DOHH2 (cell line): ENCODE data around the gene MR1.

Experiments
- H3F3A ChIP-seq: fragments of 200-600 bp; sonication (generic), shearing (Covaris generic); 2 replicates; pipeline ENCODE4 v1.6.0; 2016; ENCODE audit warnings: antibody characterized with exemption, mild to moderate bottlenecking; ENCODE audit not compliant: control insufficient read depth, insufficient read depth
- H3K27ac ChIP-seq: fragments of 200-600 bp; sonication (generic); 2 replicates; pipeline ENCODE4 v1.5.1; 2014; ENCODE audit warnings: low read depth, mild to moderate bottlenecking, low read length, moderate library complexity
- H3K27me3 ChIP-seq: fragments of 200-600 bp; sonication (generic); 2 replicates; pipeline ENCODE4 v1.6.1; 2014; ENCODE audit warnings: mild to moderate bottlenecking, low read length, mixed read lengths; ENCODE audit not compliant: control insufficient read depth
- H3K36me3 ChIP-seq: fragments of 200-600 bp; sonication (generic); 2 replicates; pipeline ENCODE4 v1.6.1; 2014; ENCODE audit warnings: mild to moderate bottlenecking, low read length, moderate library complexity, mixed read lengths; ENCODE audit not compliant: control insufficient read depth
- H3K4me1 ChIP-seq: fragments of 200-600 bp; sonication (generic); 2 replicates; pipeline ENCODE4 v1.6.1; 2014; ENCODE audit warnings: mild to moderate bottlenecking, low read length, mixed read lengths; ENCODE audit not compliant: control insufficient read depth
- H3K4me2 ChIP-seq: fragments of 200-600 bp; sonication (generic); 2 replicates; pipeline ENCODE4 v1.6.0; 2014; ENCODE audit warnings: mild to moderate bottlenecking, low read length, moderate library complexity
- H3K4me3 ChIP-seq: fragments of 200-600 bp; sonication (generic); 2 replicates; pipeline ENCODE4 v1.5.1; 2014; ENCODE audit warnings: mild to moderate bottlenecking, low read length, mixed read lengths
- H3K79me2 ChIP-seq: fragments of 200-600 bp; sonication (generic); 2 replicates; pipeline ENCODE4 v1.6.1; 2014; ENCODE audit warnings: mild to moderate bottlenecking, low read length, mixed read lengths; ENCODE audit not compliant: control insufficient read depth
- H3K9me2 ChIP-seq: fragments of 200-600 bp; sonication (generic); replicated peaks from 2 replicates; pipeline ENCODE4 v1.6.1; 2014; ENCODE audit warnings: mild to moderate bottlenecking, low read length, mixed read lengths; ENCODE audit not compliant: control insufficient read depth
- H3K9me3 ChIP-seq: fragments of 200-600 bp; sonication (generic); 2 replicates; pipeline ENCODE4 v1.6.1; 2014; ENCODE audit warnings: antibody characterized with exemption, low read length, mixed read lengths; ENCODE audit not compliant: control insufficient read depth, insufficient read depth
- H4K20me1 ChIP-seq: fragments of 200-600 bp; sonication (generic); 2 replicates; pipeline ENCODE4 v1.6.0; 2014; ENCODE audit warnings: low read depth, mild to moderate bottlenecking, antibody characterized with exemption, low read length, moderate library complexity; ENCODE audit not compliant: control insufficient read depth, insufficient read depth
- CTCF ChIP-seq: fragments of 200-600 bp; sonication (generic); IDR thresholded peaks from one replicate; pipeline ENCODE4 v1.5.1; 2014; ENCODE audit warnings: antibody characterized with exemption, mild to moderate bottlenecking, low read depth, low read length; ENCODE audit not compliant: poor library complexity, severe bottlenecking
- EZH2phosphoT487 ChIP-seq: fragments of 200-600 bp; sonication (generic); IDR thresholded peaks from 2 replicates; pipeline ENCODE4 v1.6.1; 2017; ENCODE audit warnings: borderline replicate concordance, mild to moderate bottlenecking, antibody characterized with exemption, low read length, moderate library complexity, mixed read lengths

The MR1 gene

GRCh38 chr1:181049378-181049777 is 15.6 kb downstream of the MR1 start:
- H3K27me3 ChIP-seq, result no peaks in the 10 kb centered on the region
- H3K27ac ChIP-seq, result no peak overlapping the region
- no peak for TF ChIP-seq CTCF
- no peak for TF ChIP-seq EZH2phosphoT487

GRCh38 chr1:181050922-181051321 is 17.1 kb downstream of the MR1 start:
- TF ChIP-seq EZH2phosphoT487 (no peak), CTCF (no peak)
- Histone ChIP-seq H4K20me1 (no peaks in the 10 kb centered on the region), H3K36me3 (no peaks in the 10 kb centered on the region), H3K27ac (no peak overlapping the region), H3K9me2 (no peaks in the 10 kb centered on the region), H3K4me2 (no peak overlapping the region), H3K4me1 (no peaks in the 10 kb centered on the region), H3K9me3 (no peaks in the 10 kb centered on the region), H3K27me3 (no peaks in the 10 kb centered on the region), H3F3A (no peaks in the 10 kb centered on the region), H3K79me2 (no peaks in the 10 kb centered on the region), H3K4me3 (no peak overlapping the region)

More at GRCh38 chr1:181049378-181049777, 15.6 kb downstream of the MR1 start:
- Histone ChIP-seq H3K4me2 (no peak overlapping the region), H3K36me3 (no peaks in the 10 kb centered on the region), H3K9me3 (no peaks in the 10 kb centered on the region), H3F3A (no peaks in the 10 kb centered on the region), H3K9me2 (no peaks in the 10 kb centered on the region), H4K20me1 (0 out of 2 replicates have a peak, but pooled peaks cover 3% of the 10 kb centered on the region), H3K4me3 (no peak overlapping the region), H3K4me1 (no peaks in the 10 kb centered on the region), H3K79me2 (no peaks in the 10 kb centered on the region)

GRCh38 chr1:181056560-181056959 is 22.8 kb downstream of the MR1 start:
- H4K20me1 ChIP-seq, result no peaks in the 10 kb centered on the region
- no peaks in the 10 kb centered on the region for H3K9me2 ChIP-seq
- H3K4me2 ChIP-seq, result no peak overlapping the region
- H3K36me3 ChIP-seq, result no peaks in the 10 kb centered on the region
- peaks cover 3% of the 10 kb centered on the region; the same call in 1 of the 2 replicates for H3K9me3 ChIP-seq
- H3K4me3 ChIP-seq, result no peak overlapping the region
- no peaks in the 10 kb centered on the region for H3K27me3 ChIP-seq
- no peak overlapping the region for H3K27ac ChIP-seq
- TF ChIP-seq EZH2phosphoT487 (no peak), CTCF (no peak)
- H3K4me1 ChIP-seq, result no peaks in the 10 kb centered on the region
- no peaks in the 10 kb centered on the region for H3F3A ChIP-seq
- H3K79me2 ChIP-seq, result no peaks in the 10 kb centered on the region

- Histone ChIP-seq H3K27ac (no peak overlapping the region), H3K4me2 (no peak overlapping the region), H3K9me2 (no peaks in the 10 kb centered on the region), H3K27me3 (no peaks in the 10 kb centered on the region), H4K20me1 (no peaks in the 10 kb centered on the region), H3K9me3 (peaks cover 3% of the 10 kb centered on the region; the same call in 1 of the 2 replicates), H3F3A (no peaks in the 10 kb centered on the region), H3K4me1 (peaks cover 4% of the 10 kb centered on the region), H3K4me3 (no peak overlapping the region), H3K36me3 (no peaks in the 10 kb centered on the region), H3K79me2 (no peaks in the 10 kb centered on the region)
- TF ChIP-seq CTCF (no peak), EZH2phosphoT487 (no peak)
Observed at GRCh38 chr1:181057079-181057478, 23.3 kb downstream of the MR1 start.
